Measurements from ENCODE around the gene CPA2. TPM values are rescaled to one million over a fixed set of nuclear protein-coding genes. Genes with fewer than 3 reads are reported as not detected.

CPA2 gene
- total RNA-seq, 2 experiments from 2014 or later = not detected

- ATAC-seq (no peak), DNase-seq (no peak)
- no peak overlapping the region for H3K4me3 Mint-ChIP-seq
- no peak for TF ChIP-seq CTCF (IDR thresholded peaks at IDR 0.05)
- peaks cover 5% of the 10 kb centered on the region for H3K9me3 Mint-ChIP-seq
- CTCF ChIA-PET = interaction anchor here (1.2 to 2.5 kb wide), 3 partner anchors 15 to 23 kb away, joined by 3 to 7 read pairs (median 4); no protein-coding TSS in a partner anchor
- H3K36me3 Mint-ChIP-seq (ENCODE audit: low read depth) = peaks cover 2% of the 10 kb centered on the region
- intact Hi-C loops (cut with micrococcal nuclease) = no loop called here
- H3K27ac Mint-ChIP-seq = no peak overlapping the region
- no peaks in the 10 kb centered on the region for H3K27me3 Mint-ChIP-seq
- peaks cover 4% of the 10 kb centered on the region for H3K4me1 Mint-ChIP-seq (ENCODE audit: low read depth)
- POLR2A ChIA-PET = no interaction called here
Measured at GRCh38 chr7:130258494-130259078, 8.1 kb upstream of the CPA2 start.

- Mint-ChIP-seq H3K36me3 (ENCODE audit: low read depth) (peaks cover 2% of the 10 kb centered on the region), H3K27me3 (no peaks in the 10 kb centered on the region), H3K27ac (no peak overlapping the region), H3K9me3 (peaks cover 4% of the 10 kb centered on the region), H3K4me3 (no peak overlapping the region), H3K4me1 (ENCODE audit: low read depth) (peaks cover 4% of the 10 kb centered on the region)
- ATAC-seq = no peak
- TF ChIP-seq CTCF (IDR thresholded peaks at IDR 0.05) = no peak
- POLR2A ChIA-PET = no interaction called here
- intact Hi-C loops (cut with micrococcal nuclease) = no loop called here
- CTCF ChIA-PET = interaction anchor here (0.8 kb wide), 1 partner anchor 10 kb away, joined by 3 read pairs; no protein-coding TSS in a partner anchor
- DNase-seq = no peak
Measured at GRCh38 chr7:130262448-130262847, 4.2 kb upstream of the CPA2 start.

- POLR2A ChIA-PET = no interaction called here
- ATAC-seq (no peak), DNase-seq (no peak)
- intact Hi-C loops (cut with micrococcal nuclease) = no loop called here
- Mint-ChIP-seq H3K27me3 (no peaks in the 10 kb centered on the region), H3K9me3 (peaks cover 4% of the 10 kb centered on the region), H3K27ac (no peak overlapping the region), H3K36me3 (ENCODE audit: low read depth) (peaks cover 2% of the 10 kb centered on the region), H3K4me3 (no peak overlapping the region), H3K4me1 (ENCODE audit: low read depth) (peaks cover 4% of the 10 kb centered on the region)
- CTCF ChIA-PET = interaction anchor here (0.8 kb wide), 1 partner anchor 9 kb away, joined by 3 read pairs; no protein-coding TSS in a partner anchor
- no peak for TF ChIP-seq CTCF (IDR thresholded peaks at IDR 0.05)
Measured at GRCh38 chr7:130263130-130263529, 3.5 kb upstream of the CPA2 start.

- no peaks in the 10 kb centered on the region for H3K36me3 Mint-ChIP-seq (ENCODE audit: low read depth)
- intact Hi-C loops (cut with micrococcal nuclease) = no loop called here
- no peak for TF ChIP-seq CTCF (IDR thresholded peaks at IDR 0.05)
- ATAC-seq (no peak), DNase-seq (no peak)
- no peak overlapping the region for H3K27ac Mint-ChIP-seq
- CTCF ChIA-PET = no interaction called here
- no peaks in the 10 kb centered on the region for H3K9me3 Mint-ChIP-seq
- POLR2A ChIA-PET = no interaction called here
- no peak overlapping the region for H3K4me3 Mint-ChIP-seq
- peaks cover 4% of the 10 kb centered on the region for H3K4me1 Mint-ChIP-seq (ENCODE audit: low read depth)
- H3K27me3 Mint-ChIP-seq = no peaks in the 10 kb centered on the region
Measured at GRCh38 chr7:130266961-130267321, 278 bp downstream of the CPA2 start.

- Mint-ChIP-seq H3K36me3 (ENCODE audit: low read depth) (no peaks in the 10 kb centered on the region), H3K27ac (no peak overlapping the region), H3K27me3 (no peaks in the 10 kb centered on the region), H3K9me3 (no peaks in the 10 kb centered on the region), H3K4me3 (no peak overlapping the region), H3K4me1 (ENCODE audit: low read depth) (peaks cover 10% of the 10 kb centered on the region)
- intact Hi-C loops (cut with micrococcal nuclease) = no loop called here
- CTCF ChIA-PET = interaction anchor here (0.9 kb wide), 1 partner anchor 490 kb away, joined by 3 read pairs; no protein-coding TSS in a partner anchor
- TF ChIP-seq CTCF (IDR thresholded peaks at IDR 0.05) = no peak
- ATAC-seq = no peak
- DNase-seq = no peak
- POLR2A ChIA-PET = interaction anchor here (1.3 kb wide), 1 partner anchor 63 kb away, joined by 3 read pairs; the partner anchor contains the start of gene TMEM209
Measured at GRCh38 chr7:130268463-130269317, 2.0 kb downstream of the CPA2 start.

All from activated CD8-positive, alpha-beta T cell treated with anti-CD3 and anti-CD28 coated beads for 36 hours (primary cell).